Thyroid gland (tissue), 4 donors: ENCODE data around the gene EXD3.

Experiments
- CTCF ChIP-seq, 6 experiments: fragments of 200-600 bp in 3 of 6; fragments of 450-650 bp in 3 of 6; sonication (generic) in 3 of 6; IDR thresholded peaks; one replicate each; pipeline ENCODE4 v1.5.1; 2016 to 2019; ENCODE audit warnings: antibody characterized with exemption in 6 of 6, mild to moderate bottlenecking in 2 of 6, inconsistent platforms in 1 of 6, moderate library complexity in 1 of 6
- POLR2A ChIP-seq, 2 donors: fragments of 450-650 bp; IDR thresholded peaks; one replicate each; pipeline ENCODE4 v1.6.1; 2017; ENCODE audit warnings: antibody characterized with exemption in 2 of 2, mild to moderate bottlenecking in 2 of 2, moderate library complexity in 1 of 2

- TF ChIP-seq CTCF (IDR thresholded peaks at IDR 0.05) (no peak), POLR2A (IDR thresholded peaks at IDR 0.05) (no peak)
Measured at GRCh38 chr9:137271696-137272076, 151.3 kb downstream of the EXD3 start.
